ENCODE measurements around the gene OR51S1. TPM values are rescaled to one million over a fixed set of nuclear protein-coding genes. Genes with fewer than 3 reads are reported as not detected.

Gene OR51S1
- total RNA-seq, 1 donor from 2014 or later: not detected

- no peak for ATAC-seq (ENCODE audit: low read depth)
- TF ChIP-seq CTCF (IDR thresholded peaks at IDR 0.05): no peak
- Mint-ChIP-seq H3K27me3 (no peaks in the 10 kb centered on the region), H3K4me1 (no peaks in the 10 kb centered on the region), H3K27ac (no peak overlapping the region), H3K9me3 (no peaks in the 10 kb centered on the region), H3K4me3 (no peak overlapping the region), H3K36me3 (ENCODE audit: low read depth) (no peaks in the 10 kb centered on the region)
- DNase-seq: no peak
- intact Hi-C loops (cut with micrococcal nuclease): no loop called here
- ChIA-PET CTCF (no interaction called here), POLR2A (no interaction called here)
Observed at GRCh38 chr11:4884361-4884760, 35.4 kb upstream of the OR51S1 start.

GRCh38 chr11:4882543-4882942 is 33.5 kb upstream of the OR51S1 start:
- ATAC-seq (ENCODE audit: low read depth) (no peak), DNase-seq (no peak)
- Mint-ChIP-seq H3K4me1 (no peaks in the 10 kb centered on the region), H3K27ac (no peak overlapping the region), H3K36me3 (ENCODE audit: low read depth) (no peaks in the 10 kb centered on the region), H3K27me3 (no peaks in the 10 kb centered on the region), H3K9me3 (no peaks in the 10 kb centered on the region), H3K4me3 (no peak overlapping the region)
- intact Hi-C loops (cut with micrococcal nuclease): no loop called here
- CTCF ChIA-PET: no interaction called here
- TF ChIP-seq CTCF (IDR thresholded peaks at IDR 0.05): no peak
- POLR2A ChIA-PET: no interaction called here

GRCh38 chr11:4881860-4882500 is 33.0 kb upstream of the OR51S1 start, which contains the start of gene OR51T1:
TSS of gene OR51T1 (plus strand) at chr11:4881900. CDS start at chr11:4881900, 0 bp downstream.
- ATAC-seq (ENCODE audit: low read depth) (no peak), DNase-seq (no peak)
- Mint-ChIP-seq H3K4me1 (no peaks in the 10 kb centered on the region), H3K27ac (no peak within 1 kb of the TSS), H3K36me3 (ENCODE audit: low read depth) (no peaks in the 10 kb centered on the region), H3K27me3 (no peaks in the 10 kb centered on the region), H3K4me3 (no peak within 1 kb of the TSS), H3K9me3 (no peaks in the 10 kb centered on the region)
- CTCF ChIA-PET: no interaction called here
- no peak for TF ChIP-seq CTCF (IDR thresholded peaks at IDR 0.05)
- intact Hi-C loops (cut with micrococcal nuclease): no loop called here
- POLR2A ChIA-PET: no interaction called here

- Mint-ChIP-seq H3K9me3 (no peaks in the 10 kb centered on the region), H3K4me1 (peaks cover 3% of the 10 kb centered on the region), H3K27ac (no peak overlapping the region), H3K27me3 (no peaks in the 10 kb centered on the region), H3K4me3 (no peak overlapping the region), H3K36me3 (ENCODE audit: low read depth) (no peaks in the 10 kb centered on the region)
- intact Hi-C loops (cut with micrococcal nuclease): no loop called here
- no peak for TF ChIP-seq CTCF (IDR thresholded peaks at IDR 0.05)
- ATAC-seq (ENCODE audit: low read depth): no peak
- no peak for DNase-seq
- ChIA-PET CTCF (no interaction called here), POLR2A (no interaction called here)
Observed at GRCh38 chr11:4881188-4881587, 32.2 kb upstream of the OR51S1 start.

- ChIA-PET POLR2A (no interaction called here), CTCF (no interaction called here)
- H3K4me3 Mint-ChIP-seq: no peak overlapping the region
- no peaks in the 10 kb centered on the region for H3K4me1 Mint-ChIP-seq
- H3K27ac Mint-ChIP-seq: no peak overlapping the region
- H3K9me3 Mint-ChIP-seq: no peaks in the 10 kb centered on the region
- no peak for TF ChIP-seq CTCF (IDR thresholded peaks at IDR 0.05)
- intact Hi-C loops (cut with micrococcal nuclease): no loop called here
- H3K36me3 Mint-ChIP-seq (ENCODE audit: low read depth): no peaks in the 10 kb centered on the region
- ATAC-seq (ENCODE audit: low read depth) (no peak), DNase-seq (no peak)
- H3K27me3 Mint-ChIP-seq: no peaks in the 10 kb centered on the region
Observed at GRCh38 chr11:4865855-4866254, 16.8 kb upstream of the OR51S1 start.
